ENCODE results near the gene ITGB5.

The ITGB5 gene

DNA sequence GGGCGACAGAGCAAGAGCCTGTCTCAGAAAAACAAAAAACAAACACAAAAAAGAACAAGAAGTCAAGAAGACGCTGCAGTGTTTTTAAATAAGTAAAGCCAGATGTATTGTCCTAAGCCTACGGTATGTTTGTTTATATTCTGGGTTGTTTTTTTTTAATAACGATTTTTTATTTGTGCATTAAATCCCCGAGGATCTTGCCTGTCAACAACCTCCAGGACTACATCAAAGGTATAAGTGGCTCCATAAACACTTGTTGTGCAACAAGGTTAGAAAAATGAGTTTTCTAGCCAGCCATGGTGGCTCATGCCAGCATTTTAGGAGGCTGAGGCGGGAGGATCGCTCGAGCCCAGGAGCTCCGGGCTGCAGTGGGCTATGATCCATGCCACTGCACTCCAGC is 26.1 kb downstream of the ITGB5 start:
- DNase-seq (ENCODE audit: low read depth in 2 of 2) = peak in 1 of 2 donors; percentile 37
- TF ChIP-seq, protein P1, sequence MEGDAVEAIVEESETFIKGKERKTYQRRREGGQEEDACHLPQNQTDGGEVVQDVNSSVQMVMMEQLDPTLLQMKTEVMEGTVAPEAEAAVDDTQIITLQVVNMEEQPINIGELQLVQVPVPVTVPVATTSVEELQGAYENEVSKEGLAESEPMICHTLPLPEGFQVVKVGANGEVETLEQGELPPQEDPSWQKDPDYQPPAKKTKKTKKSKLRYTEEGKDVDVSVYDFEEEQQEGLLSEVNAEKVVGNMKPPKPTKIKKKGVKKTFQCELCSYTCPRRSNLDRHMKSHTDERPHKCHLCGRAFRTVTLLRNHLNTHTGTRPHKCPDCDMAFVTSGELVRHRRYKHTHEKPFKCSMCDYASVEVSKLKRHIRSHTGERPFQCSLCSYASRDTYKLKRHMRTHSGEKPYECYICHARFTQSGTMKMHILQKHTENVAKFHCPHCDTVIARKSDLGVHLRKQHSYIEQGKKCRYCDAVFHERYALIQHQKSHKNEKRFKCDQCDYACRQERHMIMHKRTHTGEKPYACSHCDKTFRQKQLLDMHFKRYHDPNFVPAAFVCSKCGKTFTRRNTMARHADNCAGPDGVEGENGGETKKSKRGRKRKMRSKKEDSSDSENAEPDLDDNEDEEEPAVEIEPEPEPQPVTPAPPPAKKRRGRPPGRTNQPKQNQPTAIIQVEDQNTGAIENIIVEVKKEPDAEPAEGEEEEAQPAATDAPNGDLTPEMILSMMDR (IDR thresholded peaks at IDR 0.05; ENCODE audit: low read depth, low read length) = no peak
- peak overlapping the region in 1 of 2 donors; percentile 9 for H3K4me3 ChIP-seq (replicated peaks in 1 of 2; ENCODE audit: low read depth in 2 of 2, low read length in 2 of 2)

DNA sequence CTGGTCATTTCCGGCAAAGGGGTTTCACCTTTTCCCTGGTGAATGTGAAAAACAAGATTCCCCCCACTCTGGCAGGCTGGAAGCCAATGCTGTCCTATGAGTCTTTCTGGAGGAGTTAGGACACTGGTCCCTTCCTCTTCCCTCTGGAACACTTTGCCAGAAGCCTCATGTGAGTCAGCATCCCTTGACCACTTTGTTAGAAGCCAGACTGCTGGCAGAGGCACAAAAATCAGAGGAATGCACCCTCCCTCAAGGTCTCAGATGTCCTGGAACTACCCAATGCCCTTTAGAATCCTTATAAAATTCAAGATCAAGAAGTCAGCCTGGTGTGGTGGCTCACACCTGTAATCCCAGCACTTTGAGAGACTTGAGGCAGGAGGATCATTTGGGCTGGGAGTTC is 26.6 kb downstream of the ITGB5 start:
- TF ChIP-seq, protein P1 (IDR thresholded peaks at IDR 0.05; ENCODE audit: low read depth, low read length) = no peak
- DNase-seq (ENCODE audit: low read depth in 2 of 2) = peak; percentile 97 to 98
- H3K4me3 ChIP-seq (replicated peaks in 1 of 2; ENCODE audit: low read depth in 2 of 2, low read length in 2 of 2) = peak overlapping the region in 1 of 2 donors; percentile 9

DNA sequence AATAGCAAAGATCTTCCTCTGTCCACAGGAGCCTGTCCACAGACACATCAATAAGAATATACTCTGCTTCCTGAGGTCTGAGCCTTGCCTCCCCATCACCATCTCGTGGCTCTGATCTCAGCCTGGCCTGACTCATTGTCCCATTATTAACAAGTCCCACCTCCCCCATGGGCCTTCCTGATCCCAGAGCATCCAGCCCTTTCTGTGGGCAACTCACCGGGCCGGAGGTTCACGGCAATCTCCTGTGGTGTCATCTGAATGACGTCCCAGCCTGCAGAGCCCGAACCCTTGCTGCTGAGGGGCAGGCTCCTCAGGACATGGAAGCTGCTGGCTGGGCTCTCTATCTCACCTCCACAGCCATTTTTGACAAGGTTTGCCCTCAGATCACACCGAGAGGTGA is 28.1 kb downstream of the ITGB5 start:
- no peak overlapping the region for H3K4me3 ChIP-seq (replicated peaks in 1 of 2; ENCODE audit: low read depth in 2 of 2, low read length in 2 of 2)
- TF ChIP-seq, protein P1 (IDR thresholded peaks at IDR 0.05; ENCODE audit: low read depth, low read length) = no peak
- peak; percentile 45 to 91 for DNase-seq (ENCODE audit: low read depth in 2 of 2)

DNA sequence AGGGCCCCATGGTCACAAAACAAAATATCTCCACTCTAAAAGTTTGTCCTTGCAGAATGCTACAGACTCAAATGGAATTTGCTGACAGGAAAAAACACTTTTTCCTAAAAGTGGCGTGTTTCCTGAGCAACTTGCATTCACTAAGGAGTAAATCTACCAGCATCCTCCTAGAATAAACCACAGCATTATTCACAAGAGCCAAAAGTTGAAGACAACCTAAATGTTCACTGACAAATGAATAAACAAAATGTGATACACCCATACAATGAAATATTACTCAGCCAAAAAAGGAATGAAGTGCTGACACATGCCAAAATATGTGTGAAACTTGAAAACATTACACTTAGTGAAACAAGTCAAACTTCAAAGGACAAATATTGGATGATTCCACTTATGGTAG is 28.9 kb downstream of the ITGB5 start:
- TF ChIP-seq, protein P1 (IDR thresholded peaks at IDR 0.05; ENCODE audit: low read depth, low read length) = no peak
- DNase-seq (ENCODE audit: low read depth in 2 of 2) = peak; percentile 69 to 75
- H3K4me3 ChIP-seq (replicated peaks in 1 of 2; ENCODE audit: low read depth in 2 of 2, low read length in 2 of 2) = no peak overlapping the region

DNA sequence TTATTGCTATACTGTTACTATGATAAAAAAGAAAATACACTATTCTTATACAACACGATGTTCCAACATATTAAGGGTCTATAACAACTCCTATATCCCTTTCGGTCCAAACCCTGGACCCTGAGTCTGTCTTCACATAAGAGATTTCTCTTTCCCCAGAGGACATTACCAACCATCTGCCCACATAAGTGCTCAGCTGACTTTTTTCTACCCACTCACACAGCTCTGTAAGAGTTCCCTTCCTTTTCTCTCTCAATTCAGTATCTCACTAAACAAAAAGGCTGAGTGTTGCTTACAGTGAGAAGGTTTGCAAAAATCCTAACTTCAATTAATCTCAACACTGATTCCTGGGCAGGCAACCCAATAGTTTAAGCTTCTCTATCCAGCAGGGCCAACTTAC is 30.5 kb downstream of the ITGB5 start:
- no peak for DNase-seq (ENCODE audit: low read depth in 2 of 2)
- no peak overlapping the region for H3K4me3 ChIP-seq (replicated peaks in 1 of 2; ENCODE audit: low read depth in 2 of 2, low read length in 2 of 2)
- TF ChIP-seq, protein P1 (IDR thresholded peaks at IDR 0.05; ENCODE audit: low read depth, low read length) = no peak

DNA sequence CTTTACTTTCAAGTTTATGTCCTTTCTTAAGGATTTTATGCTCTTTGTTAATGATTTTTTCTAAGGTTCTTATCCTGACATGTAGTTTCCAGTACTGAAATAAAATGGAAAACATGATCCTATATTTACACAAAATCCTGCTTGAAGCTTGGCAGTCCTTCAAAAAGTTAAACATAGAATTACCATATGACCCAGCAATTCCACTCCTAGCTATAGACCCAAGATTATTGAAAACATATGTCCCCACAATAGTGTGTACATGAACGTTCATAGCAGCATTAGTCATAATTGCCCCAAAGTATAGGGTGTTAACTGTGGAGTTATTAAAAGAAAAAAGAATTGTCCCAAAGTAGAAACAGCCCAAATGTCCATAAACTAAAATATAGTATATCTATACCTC is 33.2 kb downstream of the ITGB5 start:
- TF ChIP-seq, protein P1 (IDR thresholded peaks at IDR 0.05; ENCODE audit: low read depth, low read length) = no peak
- H3K4me3 ChIP-seq (replicated peaks in 1 of 2; ENCODE audit: low read depth in 2 of 2, low read length in 2 of 2) = no peak overlapping the region
- DNase-seq (ENCODE audit: low read depth in 2 of 2) = peak in 1 of 2 donors; percentile 43

DNA sequence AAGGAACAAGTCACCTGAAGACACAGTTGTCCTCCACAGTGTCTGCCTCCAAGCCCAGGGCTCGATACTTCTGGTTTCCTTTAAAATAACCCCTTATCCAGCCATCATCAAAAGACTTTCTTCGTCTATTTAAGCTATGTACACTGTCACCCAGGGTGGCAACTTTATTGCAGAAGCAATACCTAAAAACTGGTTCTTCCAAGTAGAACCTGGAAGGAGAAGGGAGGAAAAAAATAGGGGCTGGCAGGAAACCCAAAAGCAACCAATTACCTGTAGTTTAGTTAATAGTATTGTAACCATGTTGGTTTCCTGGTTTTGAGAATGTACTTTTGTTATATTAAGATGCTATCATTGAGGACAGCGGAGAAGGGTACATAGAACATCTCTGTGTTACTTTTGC is 33.7 kb downstream of the ITGB5 start:
- no peak for DNase-seq (ENCODE audit: low read depth in 2 of 2)
- H3K4me3 ChIP-seq (replicated peaks in 1 of 2; ENCODE audit: low read depth in 2 of 2, low read length in 2 of 2) = no peak overlapping the region
- TF ChIP-seq, protein P1 (IDR thresholded peaks at IDR 0.05; ENCODE audit: low read depth, low read length) = no peak

Data from cardiac fibroblast (primary cell).